Measurements from ENCODE around the gene LRMDA.

Gene LRMDA

GRCh38 chr10:76206797-76207352, 775.5 kb downstream of the LRMDA start:
- H3K4me3 ChIP-seq (ENCODE audit: low read depth, low read length), result no peak overlapping the region

- H3K4me3 ChIP-seq (ENCODE audit: low read depth, low read length), result no peak overlapping the region
These were observed 777.7 kb downstream of the LRMDA start for GRCh38 chr10:76209135-76209534.

GRCh38 chr10:76210211-76210610, 778.8 kb downstream of the LRMDA start:
- no peak overlapping the region for H3K4me3 ChIP-seq (ENCODE audit: low read depth, low read length)

- no peak overlapping the region for H3K4me3 ChIP-seq (ENCODE audit: low read depth, low read length)
These were observed 780.3 kb downstream of the LRMDA start for GRCh38 chr10:76211691-76212090.

- no peak overlapping the region for H3K4me3 ChIP-seq (ENCODE audit: low read depth, low read length)
These were observed 782.5 kb downstream of the LRMDA start for GRCh38 chr10:76213876-76214275.

GRCh38 chr10:76218035-76218434, 786.6 kb downstream of the LRMDA start:
- no peak overlapping the region for H3K4me3 ChIP-seq (ENCODE audit: low read depth, low read length)

GRCh38 chr10:76229341-76229740, 797.9 kb downstream of the LRMDA start:
- no peak overlapping the region for H3K4me3 ChIP-seq (ENCODE audit: low read depth, low read length)

GRCh38 chr10:76230921-76231285, 799.5 kb downstream of the LRMDA start:
- H3K4me3 ChIP-seq (ENCODE audit: low read depth, low read length), result no peak overlapping the region

GRCh38 chr10:76231286-76231934, 800.0 kb downstream of the LRMDA start:
- H3K4me3 ChIP-seq (ENCODE audit: low read depth, low read length), result no peak overlapping the region

- H3K4me3 ChIP-seq (ENCODE audit: low read depth, low read length), result no peak overlapping the region
These were observed 803.2 kb downstream of the LRMDA start for GRCh38 chr10:76234499-76235226.

- no peak overlapping the region for H3K4me3 ChIP-seq (ENCODE audit: low read depth, low read length)
These were observed 804.9 kb downstream of the LRMDA start for GRCh38 chr10:76236356-76236755.

GRCh38 chr10:76242956-76243355, 811.5 kb downstream of the LRMDA start:
- no peak overlapping the region for H3K4me3 ChIP-seq (ENCODE audit: low read depth, low read length)

GRCh38 chr10:76244061-76244686, 812.8 kb downstream of the LRMDA start:
- H3K4me3 ChIP-seq (ENCODE audit: low read depth, low read length), result no peak overlapping the region

GRCh38 chr10:76245951-76246495, 814.6 kb downstream of the LRMDA start:
- H3K4me3 ChIP-seq (ENCODE audit: low read depth, low read length), result no peak overlapping the region

- H3K4me3 ChIP-seq (ENCODE audit: low read depth, low read length), result no peak overlapping the region
These were observed 817.3 kb downstream of the LRMDA start for GRCh38 chr10:76248649-76249200.

- H3K4me3 ChIP-seq (ENCODE audit: low read depth, low read length), result no peak overlapping the region
These were observed 820.6 kb downstream of the LRMDA start for GRCh38 chr10:76251841-76252671.

- no peak overlapping the region for H3K4me3 ChIP-seq (ENCODE audit: low read depth, low read length)
These were observed 821.3 kb downstream of the LRMDA start for GRCh38 chr10:76252733-76253132.

- no peak overlapping the region for H3K4me3 ChIP-seq (ENCODE audit: low read depth, low read length)
These were observed 823.8 kb downstream of the LRMDA start for GRCh38 chr10:76255241-76255640.

GRCh38 chr10:76257816-76258215, 826.4 kb downstream of the LRMDA start:
- no peak overlapping the region for H3K4me3 ChIP-seq (ENCODE audit: low read depth, low read length)

- H3K4me3 ChIP-seq (ENCODE audit: low read depth, low read length), result no peak overlapping the region
These were observed 834.2 kb downstream of the LRMDA start for GRCh38 chr10:76265441-76266113.
